NCI-H2196 (cell line): Measurements from ENCODE around the gene CNGB1.
"Not testable (repeated sequence)": the region's sequence is repeated elsewhere in the genome, so short reads cannot be mapped to it uniquely, and the experiment has no call there.

Experiments
- DNase-seq: peaks from one replicate; lab custom pipeline; 2025; ENCODE audit not compliant: unreplicated experiment; lab: John Stamatoyannopoulos, UW

Gene CNGB1

GRCh38 chr16:57866529-57866918, 104.4 kb downstream of the CNGB1 start:
- DNase-seq, result no peak

- no peak for DNase-seq
Observed at GRCh38 chr16:57865746-57866528, 105.0 kb downstream of the CNGB1 start.

DNA sequence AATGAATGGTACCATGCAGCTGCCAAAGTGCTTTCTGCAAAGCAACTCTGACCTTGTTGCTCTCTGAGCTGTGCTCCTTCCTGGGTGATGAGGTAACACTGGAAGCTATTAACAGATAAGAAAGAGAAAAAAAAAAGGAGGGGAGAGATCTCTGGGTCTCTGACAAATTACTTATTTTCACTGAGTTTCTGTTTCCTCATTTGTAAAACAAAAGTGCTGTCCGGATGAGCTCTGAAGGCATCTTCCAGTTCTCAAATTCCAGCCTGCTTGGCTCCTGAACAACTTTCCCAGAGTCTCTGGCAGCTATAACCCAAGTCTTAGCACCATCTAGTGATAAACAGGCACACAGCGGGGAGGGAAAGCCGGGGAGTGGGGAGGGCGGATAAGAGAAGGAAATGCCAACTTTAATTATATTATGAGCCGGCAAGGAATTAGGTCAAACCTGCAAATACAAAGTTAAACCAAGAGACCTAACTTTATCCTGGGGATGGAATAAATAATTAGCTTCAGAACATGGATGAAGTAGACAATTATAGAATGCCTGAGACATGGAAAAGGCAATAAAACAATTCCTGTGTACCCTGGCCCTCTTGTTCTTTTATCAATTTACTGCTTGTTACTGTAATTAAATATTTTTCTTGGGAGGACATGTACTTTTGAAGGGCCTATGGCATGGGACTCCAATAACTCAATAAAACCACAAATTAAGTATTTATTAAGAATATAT, 107.3 kb downstream of the CNGB1 start:
- DNase-seq, result peak; percentile 35

DNA sequence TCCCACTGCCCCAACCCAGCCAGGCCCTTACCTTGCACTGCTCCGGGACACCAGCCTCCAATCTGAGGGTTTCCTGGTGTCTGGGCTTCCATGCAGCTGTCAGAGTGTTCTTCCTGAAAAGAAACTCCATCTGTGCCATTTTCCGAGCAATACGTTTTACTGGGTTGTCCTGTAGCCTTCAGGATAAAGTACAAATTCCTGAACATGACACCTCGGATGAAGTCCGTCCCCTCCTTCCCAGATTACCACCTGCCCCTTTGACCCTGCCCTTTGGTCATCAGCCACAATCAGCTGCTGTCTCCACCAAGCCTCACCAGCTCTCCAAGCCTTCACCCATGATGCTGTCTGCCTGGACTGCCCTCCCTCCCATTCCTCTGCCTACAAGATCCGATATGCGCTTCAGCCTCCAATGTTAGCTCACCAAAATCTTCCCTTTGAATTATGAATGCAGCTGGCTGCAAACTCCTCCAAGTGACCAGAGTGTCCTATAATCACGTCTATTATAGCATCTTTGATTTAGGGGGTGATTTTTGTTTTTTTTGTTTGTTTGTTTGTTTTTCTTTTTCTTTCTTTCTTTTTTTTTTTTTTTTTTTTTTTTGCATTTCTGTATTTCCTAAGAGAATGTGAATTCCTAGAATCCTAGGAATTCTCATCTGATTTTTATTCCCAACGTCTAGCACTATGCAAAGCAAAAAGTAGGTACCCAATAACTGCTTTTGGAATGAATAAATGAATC, 108.1 kb downstream of the CNGB1 start:
- DNase-seq, result no peak

DNA sequence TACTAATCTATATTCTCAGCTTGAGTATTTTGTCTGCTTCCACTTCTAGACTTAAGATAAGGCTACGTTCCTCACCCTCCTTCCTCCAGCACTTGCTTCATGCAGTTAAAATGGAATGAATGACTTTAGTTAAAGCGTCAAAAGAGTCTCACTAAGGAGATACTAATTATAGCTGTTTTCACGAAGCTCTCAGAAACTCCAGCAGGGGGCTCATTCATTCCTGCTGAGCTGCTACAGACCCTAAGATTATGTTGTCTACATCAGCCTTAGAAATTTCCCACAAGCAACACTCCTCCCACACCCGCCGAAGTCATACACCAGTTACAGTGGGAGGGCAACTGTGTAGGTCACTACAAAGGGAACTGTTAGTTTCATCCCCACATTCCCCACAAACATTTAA, 111.6 kb downstream of the CNGB1 start:
- DNase-seq, result no peak

DNA sequence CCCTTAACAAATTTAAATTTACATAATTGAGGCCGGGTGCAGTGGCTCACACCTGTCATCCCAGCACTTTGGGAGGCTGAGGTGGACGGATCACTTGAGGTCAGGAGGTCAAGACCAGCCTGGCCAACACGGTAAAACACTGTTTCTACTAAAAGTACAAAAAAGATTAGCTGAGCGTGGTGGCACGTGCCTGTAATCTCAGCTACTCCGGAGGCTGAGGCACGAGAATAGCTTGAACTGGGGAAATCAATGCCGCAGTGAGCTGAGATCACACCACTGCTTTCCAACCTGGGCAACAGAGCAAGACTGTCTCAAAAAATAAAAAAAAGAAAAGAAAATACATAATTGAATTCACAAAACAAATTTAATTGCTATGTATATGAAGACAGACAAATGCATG, 112.3 kb downstream of the CNGB1 start:
- no peak for DNase-seq

GRCh38 chr16:57857991-57858390, 112.9 kb downstream of the CNGB1 start:
- DNase-seq, result not testable (repeated sequence)

DNA sequence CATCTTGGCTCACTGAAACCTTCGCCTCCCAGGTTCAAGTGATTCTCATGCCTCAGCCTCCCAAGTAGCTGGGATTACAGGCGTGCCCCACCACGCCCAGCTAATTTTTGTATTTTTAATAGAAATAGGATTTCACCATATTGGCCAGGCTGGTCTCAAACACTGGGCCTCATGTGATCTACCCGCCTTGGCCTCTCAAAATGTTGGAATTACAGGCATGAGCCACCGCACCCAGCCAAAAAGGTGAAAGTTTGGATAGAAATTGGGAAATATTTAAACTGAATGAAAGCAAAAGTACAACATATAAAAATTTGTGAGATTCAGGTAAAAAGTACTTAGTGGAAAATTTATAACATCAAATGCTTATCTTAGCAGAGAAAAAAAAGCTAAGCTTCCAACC, 115.7 kb downstream of the CNGB1 start:
- no peak for DNase-seq

DNA sequence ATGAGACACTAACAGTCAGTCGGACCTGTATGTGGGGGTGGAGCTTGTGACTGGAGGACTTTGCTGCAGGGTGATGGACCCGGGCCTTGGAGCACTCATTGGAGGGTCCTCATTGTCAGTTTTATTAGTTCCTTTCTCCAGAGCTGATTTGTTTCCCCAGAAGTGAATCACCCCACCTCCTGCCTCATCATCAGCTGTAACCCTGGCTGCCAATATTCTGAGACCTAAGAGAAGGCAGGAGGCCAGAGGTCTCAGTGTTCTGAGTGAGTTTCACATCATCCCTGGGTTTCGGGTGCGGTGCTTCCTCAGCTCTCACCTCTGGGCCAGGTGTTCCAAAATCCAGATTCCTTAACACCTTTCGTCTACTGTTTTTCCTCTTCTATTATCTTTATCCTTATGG, 118.7 kb downstream of the CNGB1 start:
- no peak for DNase-seq

- no peak for DNase-seq
Observed at GRCh38 chr16:57848181-57848580, 122.7 kb downstream of the CNGB1 start.

- DNase-seq, result not testable (repeated sequence)
Observed at GRCh38 chr16:57846931-57847330, 124.0 kb downstream of the CNGB1 start.

GRCh38 chr16:57846078-57846697, 124.7 kb downstream of the CNGB1 start:
- DNase-seq, result peak; percentile 13

DNA sequence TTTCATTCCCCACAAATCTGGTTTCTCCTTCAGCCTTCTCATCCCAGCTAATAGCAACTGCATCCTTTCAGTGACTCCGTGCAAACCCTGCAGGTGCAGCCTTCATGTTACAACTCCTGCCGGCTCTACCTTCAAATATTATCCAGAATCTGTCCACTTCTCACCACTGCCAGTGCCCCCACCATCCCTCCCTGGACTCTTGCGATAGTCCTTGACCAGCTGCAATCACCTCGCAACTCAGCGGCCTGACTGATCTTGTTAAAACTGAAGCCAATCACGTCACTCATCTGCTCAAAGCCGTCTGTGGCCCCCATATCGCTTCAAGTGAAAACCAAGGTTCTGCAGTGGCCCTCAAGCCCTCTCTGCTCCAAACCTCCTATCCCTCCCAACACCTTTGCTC, 125.8 kb downstream of the CNGB1 start:
- DNase-seq, result no peak

DNA sequence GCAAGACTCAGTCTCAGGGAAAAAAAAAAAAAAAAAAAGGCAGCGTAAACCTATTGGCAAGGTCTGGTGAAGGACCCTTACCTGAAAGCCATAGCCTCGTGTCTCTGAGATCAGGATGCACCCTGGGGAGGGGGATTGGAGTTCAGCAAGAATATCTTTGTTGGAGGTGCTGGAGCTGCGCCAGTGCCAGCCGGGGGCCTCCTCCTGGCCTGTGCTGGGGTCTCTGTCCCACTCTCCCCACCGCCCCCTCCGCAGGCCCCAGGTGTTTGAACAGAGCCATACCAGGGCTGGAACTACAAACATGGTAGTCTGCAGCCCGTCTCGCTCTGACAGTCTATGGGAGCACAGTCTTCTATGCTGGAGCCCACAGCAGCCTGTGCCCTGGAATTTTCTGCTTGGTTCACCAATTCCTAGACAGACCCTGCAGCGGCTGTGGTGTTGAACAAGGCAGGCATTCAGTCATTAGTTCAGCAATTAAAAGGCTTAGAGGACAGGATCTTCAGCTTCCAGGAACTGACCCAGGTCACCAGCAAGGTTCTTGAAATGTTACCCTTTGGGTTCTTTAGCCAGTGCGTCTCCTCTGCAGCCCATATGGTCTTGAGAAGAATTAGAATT, 126.4 kb downstream of the CNGB1 start:
- DNase-seq, result no peak

GRCh38 chr16:57843400-57843799, 127.5 kb downstream of the CNGB1 start:
- no peak for DNase-seq

DNA sequence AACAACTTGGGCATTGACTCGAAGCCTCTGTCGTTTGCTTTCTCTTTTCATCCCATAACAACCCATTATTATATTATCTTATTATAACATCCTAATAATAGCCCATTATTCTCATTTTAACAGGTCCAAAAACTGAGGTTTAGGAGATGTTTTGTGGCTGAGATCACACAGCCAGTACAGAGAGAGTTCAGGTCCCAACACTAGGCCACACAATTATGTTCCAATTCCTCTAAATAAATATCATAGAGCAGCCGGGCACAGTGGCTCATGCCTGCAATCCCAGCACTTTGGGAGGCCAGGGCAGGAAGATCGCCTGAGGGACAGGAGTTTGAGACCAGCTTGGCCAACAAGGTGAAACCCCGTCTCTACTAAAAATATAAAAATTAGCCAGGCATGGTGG, 128.3 kb downstream of the CNGB1 start:
- no peak for DNase-seq

DNA sequence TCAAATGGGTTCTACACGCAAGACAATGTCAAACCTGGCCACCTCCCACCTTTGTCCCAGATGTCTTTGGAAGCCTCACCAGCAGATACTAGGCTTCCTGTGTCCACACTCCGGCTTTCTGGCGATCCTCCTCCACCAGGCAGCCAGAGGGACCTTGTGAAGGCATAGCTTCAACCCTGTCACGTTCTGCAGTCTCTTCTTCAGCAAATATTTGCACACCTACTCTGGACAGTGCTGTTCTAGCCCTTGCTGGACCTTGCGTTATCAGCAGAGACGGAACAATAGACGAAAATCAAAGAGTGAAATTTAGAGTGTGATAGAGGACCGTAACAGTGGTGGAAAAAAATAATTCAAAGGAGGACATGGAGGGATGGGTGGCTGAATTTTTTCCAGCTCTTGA, 130.1 kb downstream of the CNGB1 start:
- no peak for DNase-seq

GRCh38 chr16:57838161-57838560, 132.8 kb downstream of the CNGB1 start:
- DNase-seq, result no peak

- DNase-seq, result no peak
Observed at GRCh38 chr16:57837305-57838125, 133.4 kb downstream of the CNGB1 start.

DNA sequence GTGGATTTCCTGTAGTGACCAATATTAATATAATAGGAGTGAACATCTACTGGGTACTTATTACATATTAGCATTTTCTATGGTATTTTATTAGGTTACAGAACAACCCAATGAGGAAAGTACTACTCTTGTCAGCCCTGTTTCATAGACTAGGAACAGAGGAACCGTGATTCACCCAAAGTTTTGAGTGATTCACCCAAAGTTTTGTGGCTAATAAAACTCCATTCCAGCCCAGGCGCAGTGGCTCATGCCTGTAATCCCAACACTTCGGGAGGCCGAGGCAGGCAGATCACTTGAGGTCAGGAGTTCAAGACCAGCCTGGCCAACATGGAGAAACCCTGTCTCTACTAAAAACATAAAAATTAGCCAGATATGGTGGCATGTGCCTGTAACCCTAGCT, 135.5 kb downstream of the CNGB1 start:
- DNase-seq, result not testable (repeated sequence)
